Right hindlimb (tissue), 1 donor: Measurements from ENCODE around the gene MT1M.

Source experiments
- DNase-seq: peaks from one replicate; pipeline ENCODE4 v3.0.0-alpha.2; 2018

The MT1M gene

GRCh38 chr16:56629531-56629930 is 2.9 kb upstream of the MT1M start:
- no peak for DNase-seq

- no peak for DNase-seq
Measured at GRCh38 chr16:56630134-56630533, 2.3 kb upstream of the MT1M start.

GRCh38 chr16:56631197-56631596 is 1.3 kb upstream of the MT1M start:
- DNase-seq = no peak

- no peak for DNase-seq
Measured at GRCh38 chr16:56631832-56632155, 665 bp upstream of the MT1M start.

GRCh38 chr16:56632848-56633365 is 448 bp downstream of the MT1M start:
- DNase-seq = no peak

- DNase-seq = no peak
Measured at GRCh38 chr16:56633535-56633934, 1.1 kb downstream of the MT1M start.

GRCh38 chr16:56634715-56635440 is 2.4 kb downstream of the MT1M start:
- DNase-seq = no peak

GRCh38 chr16:56635441-56635967 is 3.0 kb downstream of the MT1M start:
- DNase-seq = no peak

GRCh38 chr16:56636616-56637413 is 4.4 kb downstream of the MT1M start:
- DNase-seq = no peak

- DNase-seq = peak; percentile 62
Measured at GRCh38 chr16:56637814-56638750, 5.6 kb downstream of the MT1M start, which contains the start of gene MT1A. MT1A (plus strand) TSS chr16:56638666; CDS start chr16:56638739, 73 bp downstream.

- DNase-seq = no peak
Measured at GRCh38 chr16:56639045-56639444, 6.6 kb downstream of the MT1M start.

GRCh38 chr16:56640076-56640475 is 7.6 kb downstream of the MT1M start:
- no peak for DNase-seq

- DNase-seq = no peak
Measured at GRCh38 chr16:56641166-56641565, 8.7 kb downstream of the MT1M start.

- no peak for DNase-seq
Measured at GRCh38 chr16:56643080-56643778, 10.8 kb downstream of the MT1M start.

GRCh38 chr16:56643833-56644232 is 11.4 kb downstream of the MT1M start:
- DNase-seq = no peak

GRCh38 chr16:56645311-56645710 is 12.9 kb downstream of the MT1M start:
- no peak for DNase-seq

- no peak for DNase-seq
Measured at GRCh38 chr16:56645838-56646237, 13.4 kb downstream of the MT1M start.

- no peak for DNase-seq
Measured at GRCh38 chr16:56647641-56648431, 15.4 kb downstream of the MT1M start.

GRCh38 chr16:56649271-56649670 is 16.8 kb downstream of the MT1M start:
- DNase-seq = no peak

- DNase-seq = no peak
Measured at GRCh38 chr16:56649820-56650219, 17.4 kb downstream of the MT1M start.

- no peak for DNase-seq
Measured at GRCh38 chr16:56651586-56651985, 19.1 kb downstream of the MT1M start, which contains the start of gene MT1B. MT1B (plus strand) TSS chr16:56651886; CDS start chr16:56651954, 68 bp downstream.
